Coronary artery (tissue), 2 donors: ENCODE results near the gene IARS2.
A peak's percentile ranks its signal among the peaks of the same experiment; 100 is the strongest.
"Not testable (repeated sequence)": the region's sequence is repeated elsewhere in the genome, so short reads cannot be mapped to it uniquely, and the experiment has no call there.

Experiments
- DNase-seq: peaks from one replicate; pipeline ENCODE4 v3.0.0-alpha.2; 2017; ENCODE audit warnings: low spot score
- H3K27ac ChIP-seq, 2 donors: fragments of 200-600 bp; sonication (generic); one replicate each; pipeline ENCODE4 v1.5.1; 2016 to 2019
- H3K4me3 ChIP-seq: fragments of 200-600 bp; sonication (generic); 2 replicates; pipeline ENCODE4 v1.5.1; 2016; ENCODE audit warnings: mild to moderate bottlenecking, moderate library complexity
- CTCF ChIP-seq: fragments of 200-600 bp; sonication (generic); IDR thresholded peaks from one replicate; pipeline ENCODE4 v1.5.1; 2019; ENCODE audit warnings: antibody characterized with exemption

IARS2 gene

DNA sequence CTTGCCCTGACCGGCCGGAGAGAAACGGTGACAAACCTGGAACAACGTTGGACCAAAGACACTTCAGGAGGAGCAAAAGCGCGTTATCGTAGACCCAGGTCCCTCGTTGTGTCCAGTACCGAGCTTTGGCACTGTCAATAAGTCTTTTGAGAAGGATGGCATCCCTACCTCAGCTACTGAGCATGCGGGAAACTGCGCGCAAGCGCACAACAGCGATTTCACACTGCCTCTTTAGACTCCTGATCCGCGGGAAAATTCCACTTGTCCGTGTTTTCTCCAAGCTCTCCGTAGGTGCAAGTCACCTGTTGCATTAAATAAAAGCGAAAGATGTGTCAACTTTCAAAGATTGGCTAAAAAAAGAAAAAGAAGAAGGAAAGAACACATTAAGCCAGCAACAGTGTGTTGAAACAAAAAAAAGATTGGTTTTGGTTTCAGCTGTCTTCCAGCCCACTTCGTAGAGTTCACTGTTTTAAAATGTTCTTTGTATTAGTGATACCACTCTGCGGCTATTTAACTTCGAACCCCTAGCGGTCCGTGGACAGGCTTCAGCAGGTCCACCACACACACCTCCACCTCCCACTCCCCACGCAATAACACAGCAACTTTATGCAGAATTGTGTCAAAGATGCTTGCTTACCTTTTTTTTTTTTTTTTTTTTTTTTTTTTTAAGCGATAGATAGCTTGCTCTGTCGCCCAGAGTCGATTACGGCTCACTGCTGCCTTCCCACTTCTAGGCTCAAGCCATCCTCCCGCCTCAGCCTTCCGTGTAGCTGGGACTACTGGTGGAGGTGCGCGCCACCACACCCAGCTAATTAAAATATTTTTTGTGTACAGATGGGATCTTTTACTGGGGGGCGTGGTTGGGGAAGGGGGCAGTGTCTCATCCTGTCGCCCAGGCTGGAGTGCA is 4.0 kb upstream of the IARS2 start, which contains the start of gene BPNT1:
Gene BPNT1 (minus strand): TSS at position 139 of the 907 bp plus-strand sequence. CDS start 9,942 bp downstream, outside the sequence.
- DNase-seq, result peak; percentile 91
- TF ChIP-seq CTCF, result no peak
- peak within 1 kb of the TSS; percentile 2 to 39 for H3K27ac ChIP-seq
- peak within 1 kb of the TSS; percentile 69 for H3K4me3 ChIP-seq

- H3K4me3 ChIP-seq, result no peak overlapping the region
- TF ChIP-seq CTCF, result no peak
- no peak overlapping the region for H3K27ac ChIP-seq
- DNase-seq, result no peak
These were observed 1.2 kb upstream of the IARS2 start for GRCh38 chr1:220092694-220093093.

DNA sequence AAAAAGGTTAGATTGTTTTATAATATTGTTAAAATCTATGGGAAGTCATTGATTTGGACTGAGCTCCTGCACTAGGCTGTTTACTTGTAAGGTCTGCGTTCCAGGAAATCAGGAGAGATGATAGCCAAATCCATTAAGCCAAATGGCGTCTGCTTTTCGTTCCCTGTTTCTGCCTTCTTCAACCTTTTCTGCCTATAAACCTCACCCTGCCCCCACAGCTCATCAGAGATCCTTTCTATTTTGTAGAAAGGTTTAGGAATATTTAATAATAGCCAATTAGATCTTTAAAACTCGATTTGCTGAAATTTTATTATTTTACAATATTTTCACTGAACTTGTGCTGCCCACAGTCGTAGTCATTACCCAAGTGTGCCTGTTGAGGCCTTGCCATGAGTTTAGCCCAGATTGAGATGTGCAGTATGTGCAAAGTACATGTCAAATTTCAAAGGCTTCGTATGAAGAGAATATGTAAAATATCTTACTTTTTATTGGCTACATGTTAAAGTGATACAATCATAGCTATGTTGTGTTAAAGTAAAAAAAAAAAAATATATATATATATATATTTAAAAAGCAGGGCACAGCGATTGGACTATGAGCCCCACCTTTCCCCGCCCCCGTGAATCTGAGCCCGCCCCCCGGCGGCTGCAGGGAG is 444 bp upstream of the IARS2 start:
- H3K4me3 ChIP-seq, result peak overlapping the region; percentile 85
- no peak for DNase-seq
- no peak for TF ChIP-seq CTCF
- H3K27ac ChIP-seq, result peak overlapping the region; percentile 80 to 86

- TF ChIP-seq CTCF, result no peak
- Histone ChIP-seq H3K27ac (no peak overlapping the region), H3K4me3 (no peak overlapping the region)
- no peak for DNase-seq
These were observed 5.9 kb downstream of the IARS2 start for GRCh38 chr1:220099826-220100225.

- not testable (repeated sequence) for H3K4me3 ChIP-seq, DNase-seq, H3K27ac ChIP-seq
These were observed 16.5 kb downstream of the IARS2 start for GRCh38 chr1:220110473-220110872.

- not testable (repeated sequence) for H3K4me3 ChIP-seq, DNase-seq, H3K27ac ChIP-seq
These were observed 18.7 kb downstream of the IARS2 start for GRCh38 chr1:220112600-220112999.

- no peak for TF ChIP-seq CTCF
- DNase-seq, result no peak
- Histone ChIP-seq H3K27ac (no peak overlapping the region), H3K4me3 (no peak overlapping the region)
These were observed 19.3 kb downstream of the IARS2 start for GRCh38 chr1:220113136-220113695.
